Right ventricle myocardium inferior (tissue), 1 donor: ENCODE data around the gene LRIG2. TPM values are rescaled to one million over a fixed set of nuclear protein-coding genes. Genes with fewer than 3 reads are reported as not detected.
"Not testable (repeated sequence)": the region's sequence is repeated elsewhere in the genome, so short reads cannot be mapped to it uniquely, and the experiment has no call there.

Source experiments
- ATAC-seq: fragments of 200-7000 bp; cut with Tn5 transposase; one replicate; pipeline ENCODE4 v1.9.1; 2020; ENCODE audit warnings: mild to moderate bottlenecking, moderate library complexity
- DNase-seq: peaks from one replicate; pipeline ENCODE4 v3.0.0; 2021; ENCODE audit errors: missing footprints
- intact Hi-C: fragments of 100-400 bp; cut with DNase I; formaldehyde crosslinking; loops from one replicate; pipeline ENCODE4 v1.11.0; 2022
- long read RNA-seq: library from polyadenylated mRNA; unstranded; transcript quantifications from one replicate; pipeline ENCODE4 v2.0.0, GENCODE V29; 2021
- total RNA-seq: library from RNA; stranded (reverse); fragmentation: NEBNext Ultra II Directional; extraction: Animal tissue kit (Norgen Biotek cat#: 25700); gene quantifications from one replicate; pipeline ENCODE4 v1.2.1, GENCODE V29; 2021
- donor health status: DM: no; HTN: yes; CAD: no; lungs with severe emphysema.

The LRIG2 gene
- 7.8 TPM for total RNA-seq
- long read RNA-seq, full-length matches to known transcripts = 2 of 3 reads
- long read RNA-seq, partial matches to known transcripts = 1 of 3 reads
- long read RNA-seq, other reads (novel, unspliced or antisense) = 0 of 3 reads

DNA sequence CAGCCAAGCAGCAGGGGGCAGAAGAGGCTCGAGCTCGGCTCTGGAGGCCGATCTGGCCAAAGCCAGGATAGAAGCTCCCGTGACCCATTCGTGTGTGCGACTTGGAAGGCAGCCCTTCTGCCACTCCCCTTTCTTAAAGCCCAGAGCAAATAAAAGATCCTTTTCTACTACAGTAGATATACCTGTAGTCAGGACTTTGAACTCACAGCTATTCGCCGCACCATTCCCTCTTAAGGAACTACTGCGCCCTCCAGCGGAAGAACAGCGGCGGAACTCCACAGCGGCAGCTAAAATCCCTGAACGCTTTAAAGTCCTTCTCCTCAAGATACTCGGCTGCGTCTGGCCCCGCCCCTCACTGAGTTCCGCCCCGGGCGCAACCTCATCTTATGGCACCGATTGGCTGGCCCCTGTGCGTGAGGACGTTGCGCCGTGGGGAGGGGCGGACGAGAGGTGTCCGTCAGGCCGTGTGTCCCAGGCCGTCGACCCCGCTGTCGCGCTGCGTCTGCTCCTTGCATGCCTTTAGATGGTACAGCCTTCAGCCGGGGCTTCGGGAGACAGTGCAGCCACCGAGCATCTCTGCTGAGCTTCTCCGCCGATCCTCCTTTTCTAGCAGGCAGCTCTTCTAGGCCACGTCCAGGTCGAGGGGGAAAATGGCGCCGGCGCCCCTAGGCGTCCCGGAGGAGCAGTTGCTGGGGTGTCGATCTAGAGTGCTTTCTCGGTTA, at the start of gene LRIG2:
LRIG2 (plus strand) TSS at position 442 of the 722 bp plus-strand sequence; CDS start at position 651, 209 bp downstream.
- intact Hi-C loops = loop anchor here (1.0 to 5.0 kb wide), 2 partner anchors 357 to 604 kb away; no protein-coding TSS in a partner anchor
- peak; percentile 100 for DNase-seq
- peak; percentile 100 for ATAC-seq

GRCh38 chr1:113023316-113023715, 49.7 kb upstream of the LRIG2 start:
- ATAC-seq, intact Hi-C loops: not testable (repeated sequence)

GRCh38 chr1:113027007-113027406, 46.0 kb upstream of the LRIG2 start:
- DNase-seq = no peak
- peak; percentile 64 for ATAC-seq

More at GRCh38 chr1:113023316-113023715, 49.7 kb upstream of the LRIG2 start:
- not testable (repeated sequence) for DNase-seq

DNA sequence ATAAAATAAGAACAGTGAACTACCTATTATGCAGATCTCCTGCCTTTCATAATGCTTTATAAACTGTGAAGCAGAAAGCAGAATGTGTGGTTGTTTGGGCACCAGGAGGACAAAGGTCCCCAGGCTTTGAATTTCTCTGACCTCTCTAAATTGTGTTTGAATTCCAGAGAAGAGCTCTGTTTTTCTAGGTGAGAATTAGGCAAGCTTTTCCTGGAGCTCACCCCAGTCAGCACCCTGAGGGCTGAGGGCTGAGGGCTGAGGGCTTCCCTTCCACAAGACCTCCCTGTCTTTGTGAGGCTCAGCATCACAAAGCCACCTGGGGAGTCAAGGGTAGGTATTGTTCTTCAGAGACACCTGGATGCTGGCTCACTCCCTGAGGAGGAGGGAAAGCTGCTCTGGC, 45.5 kb upstream of the LRIG2 start:
- ATAC-seq (no peak), DNase-seq (no peak)
- intact Hi-C loops = loop anchor here (2.0 kb wide), 1 partner anchor 29 kb away; no protein-coding TSS in a partner anchor

More at GRCh38 chr1:113027007-113027406, 46.0 kb upstream of the LRIG2 start:
- intact Hi-C loops = loop anchor here (2.0 kb wide), 1 partner anchor 28 kb away; no protein-coding TSS in a partner anchor

DNA sequence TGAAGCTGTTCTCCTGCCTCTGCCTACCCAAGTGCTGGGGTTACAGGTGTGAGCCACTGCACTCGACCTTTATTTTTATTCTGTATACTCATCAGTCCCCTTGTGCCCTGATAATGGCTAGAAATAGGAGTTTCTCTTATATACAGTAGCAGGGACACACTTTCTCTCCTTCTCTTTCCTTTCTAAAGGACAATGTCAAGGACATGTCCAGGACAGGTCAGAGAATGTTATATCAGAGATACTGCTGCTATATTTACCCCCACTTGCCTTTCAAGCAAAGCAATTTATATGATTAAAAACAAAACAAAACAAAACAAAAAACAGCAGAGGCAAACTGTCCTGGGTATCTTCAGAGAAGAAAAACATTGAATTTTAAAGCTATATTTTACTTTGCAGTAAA, 43.2 kb upstream of the LRIG2 start:
- intact Hi-C loops = loop anchor here (2.0 kb wide), 1 partner anchor 73 kb away; the partner anchor contains the start of gene SLC16A1
- ATAC-seq (peak; percentile 74), DNase-seq (no peak)

GRCh38 chr1:113031171-113031933, 41.6 kb upstream of the LRIG2 start:
- intact Hi-C loops = loop anchor here (2.0 kb wide), 1 partner anchor 75 kb away; the partner anchor contains the start of gene SLC16A1
- DNase-seq (no peak), ATAC-seq (no peak)

GRCh38 chr1:113035086-113035485, 37.9 kb upstream of the LRIG2 start:
- intact Hi-C loops = no loop called here
- ATAC-seq = no peak
- no peak for DNase-seq

DNA sequence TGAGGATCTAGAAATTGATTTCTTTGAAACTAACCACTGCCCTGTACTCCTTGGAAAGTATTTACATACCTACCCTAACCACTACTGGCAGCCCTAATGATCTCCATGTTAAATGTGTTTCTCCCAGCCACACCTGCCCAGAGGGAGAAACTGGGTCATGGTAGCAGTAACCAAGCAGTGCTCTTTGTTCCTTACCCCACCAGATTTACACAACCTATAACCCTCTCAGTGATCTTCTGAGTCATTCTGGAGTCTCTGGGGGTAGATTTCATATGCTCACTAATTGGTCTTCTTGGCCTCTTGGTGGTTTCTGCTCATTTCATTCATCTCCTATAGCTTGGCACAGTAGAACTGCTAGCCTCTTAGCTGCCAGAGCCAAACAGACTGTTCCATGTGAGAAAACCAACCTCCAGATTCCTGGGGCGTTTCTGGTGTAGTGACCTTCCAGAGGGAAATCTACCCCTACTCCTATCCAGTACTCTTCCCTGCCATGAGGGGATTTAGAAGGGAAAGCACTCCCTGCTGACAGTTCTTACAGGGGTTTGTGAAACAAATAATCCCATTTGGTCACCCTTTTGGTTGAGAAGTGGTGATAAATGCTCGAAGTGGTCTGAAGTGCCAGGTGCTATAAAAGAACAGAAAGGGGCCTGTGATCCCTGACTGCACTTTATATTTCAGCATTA, 36.2 kb upstream of the LRIG2 start:
- no peak for ATAC-seq
- intact Hi-C loops = no loop called here
- no peak for DNase-seq

GRCh38 chr1:113040041-113040440, 33.0 kb upstream of the LRIG2 start:
- DNase-seq (no peak), ATAC-seq (no peak)
- intact Hi-C loops = loop anchor here (5.0 kb wide), 1 partner anchor 323 kb away; the partner anchor contains the start of gene PPM1J

GRCh38 chr1:113040718-113041412, 32.1 kb upstream of the LRIG2 start:
- intact Hi-C loops = loop anchor here (5.0 kb wide), 1 partner anchor 324 kb away; the partner anchor contains the start of gene PPM1J
- no peak for DNase-seq
- ATAC-seq = no peak

GRCh38 chr1:113041569-113042284, 31.3 kb upstream of the LRIG2 start:
- DNase-seq = no peak
- intact Hi-C loops = loop anchor here (1.0 to 5.0 kb wide), 3 partner anchors 160 to 324 kb away; partner anchors contain the start of gene PPM1J

DNA sequence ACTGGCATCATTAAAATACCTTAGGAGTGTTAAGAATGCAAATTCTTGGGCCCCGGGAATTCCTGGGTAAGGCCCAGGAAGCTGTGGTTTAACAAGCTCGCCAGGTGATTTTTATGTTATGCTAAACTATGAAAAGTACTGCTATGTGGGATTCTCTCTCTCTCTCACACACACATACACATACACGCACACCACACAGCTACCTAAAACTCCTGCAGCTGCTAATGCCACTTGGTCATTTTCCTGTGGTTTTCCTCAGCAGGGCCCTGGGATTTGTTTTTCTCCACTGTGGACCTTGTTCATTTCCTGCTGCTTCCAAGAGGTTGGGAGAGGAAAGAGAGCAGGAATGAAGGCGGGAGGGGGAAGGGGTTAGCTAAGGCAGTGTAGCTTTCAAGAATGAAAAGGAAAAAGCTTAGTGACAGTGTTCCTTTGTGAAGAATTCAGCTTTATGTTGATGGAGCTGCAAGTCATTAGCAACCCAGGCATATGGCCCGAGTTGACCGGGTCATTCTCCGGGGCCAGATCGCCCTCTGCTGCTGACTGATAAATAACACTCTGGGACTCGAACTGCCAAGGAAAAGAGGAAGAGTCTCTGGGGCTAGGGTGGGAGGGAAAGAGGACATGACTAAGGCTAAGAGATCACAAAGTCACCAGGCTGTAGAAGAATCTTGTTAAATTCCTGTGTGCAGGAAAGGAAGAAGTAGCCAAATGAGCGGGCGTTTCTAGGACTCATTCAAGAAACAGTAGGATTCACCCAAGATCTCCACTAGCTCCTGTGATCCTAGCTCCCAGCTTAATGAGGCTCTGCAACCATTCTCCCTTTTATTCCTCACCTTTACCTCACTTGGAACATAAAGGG, 30.5 kb upstream of the LRIG2 start:
- ATAC-seq (peak; percentile 89), DNase-seq (peak; percentile 79)
- intact Hi-C loops = loop anchor here (1.0 to 5.0 kb wide), 3 partner anchors 161 to 325 kb away; partner anchors contain the start of gene PPM1J

More at GRCh38 chr1:113041569-113042284, 31.3 kb upstream of the LRIG2 start:
- no peak for ATAC-seq

- intact Hi-C loops = loop anchor here (5.0 kb wide), 1 partner anchor 326 kb away; the partner anchor contains the start of gene PPM1J
- not testable (repeated sequence) for DNase-seq, ATAC-seq
These were observed 29.9 kb upstream of the LRIG2 start for GRCh38 chr1:113043144-113043488.

DNA sequence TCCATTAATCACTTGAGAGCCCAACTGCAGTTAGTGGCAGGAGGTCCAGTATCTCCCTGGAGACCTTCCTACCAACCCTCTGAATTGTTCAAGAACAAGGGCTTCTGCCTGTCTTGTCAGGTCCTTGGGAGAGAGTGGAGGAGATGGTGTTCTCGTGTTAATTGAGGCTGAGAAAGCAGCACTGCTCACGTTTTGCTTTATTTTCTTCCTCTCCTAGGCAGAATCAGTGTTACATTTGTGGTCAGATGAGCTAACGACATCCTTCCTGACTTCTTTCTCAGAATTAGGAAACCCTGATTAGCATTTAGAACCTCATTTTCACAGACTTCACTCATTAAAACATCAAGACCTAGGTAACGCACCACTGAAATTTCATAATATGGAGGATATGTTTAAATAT, 26.4 kb upstream of the LRIG2 start:
- ATAC-seq = no peak
- DNase-seq = no peak
- intact Hi-C loops = no loop called here

GRCh38 chr1:113048064-113048463, 24.9 kb upstream of the LRIG2 start:
- DNase-seq = no peak
- no peak for ATAC-seq
- intact Hi-C loops = no loop called here

DNA sequence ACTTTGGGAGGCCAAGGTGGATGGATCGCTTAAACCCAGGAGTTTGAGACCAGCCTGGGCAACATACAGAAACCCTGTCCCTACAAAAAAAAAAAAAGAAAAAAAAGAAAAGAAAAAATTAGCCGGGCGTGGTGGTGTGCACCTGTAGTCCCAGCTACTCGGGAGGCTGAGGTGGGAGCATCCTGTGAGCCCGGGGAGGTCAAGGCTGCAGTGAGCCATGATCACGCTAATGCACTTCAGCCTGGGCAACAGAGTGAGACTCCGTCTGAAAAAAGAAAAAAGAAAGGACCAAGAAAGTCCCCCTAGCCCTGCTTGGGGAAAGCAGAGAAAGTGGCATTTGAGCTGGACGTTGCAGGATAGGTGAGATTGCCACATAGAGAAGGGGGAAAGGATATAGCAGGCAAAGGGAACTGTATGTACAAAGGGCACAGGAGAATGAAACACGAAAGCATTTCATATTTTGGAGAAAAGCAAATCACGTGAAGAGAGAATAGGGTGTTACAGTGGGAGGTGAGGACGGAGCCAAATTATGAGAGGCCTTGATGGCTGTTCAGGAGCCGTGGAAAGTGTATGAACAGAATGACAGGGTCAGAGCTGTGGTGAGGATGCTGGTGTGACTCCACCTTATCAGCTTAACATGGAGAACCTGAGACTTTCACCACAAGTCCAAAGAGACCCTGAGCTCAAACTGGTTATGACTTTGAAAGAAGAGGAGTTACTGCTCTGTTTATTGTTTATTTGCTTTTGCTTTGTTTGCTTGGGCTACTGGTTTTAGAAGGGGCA, 19.5 kb upstream of the LRIG2 start:
- intact Hi-C loops = no loop called here
- no peak for ATAC-seq
- DNase-seq = no peak
